Naive thymus-derived CD4-positive, alpha-beta T cell (primary cell): Measurements from ENCODE around the gene DCANP1. TPM values are rescaled to one million over a fixed set of nuclear protein-coding genes. Genes with fewer than 3 reads are reported as not detected.

Source experiments
- ATAC-seq: fragments of 150-1000 bp; cut with Tn5 transposase; 2 replicates; pipeline ENCODE4 v1.10.0; 2021; ENCODE audit warnings: mild to moderate bottlenecking, moderate library complexity
- CTCF ChIA-PET: fragments of 350-600 bp; sonication (Branson Sonifier 250); formaldehyde crosslinking; loops from one replicate; lab custom pipeline; 2021; ENCODE audit warnings: antibody characterized with exemption; lab: Charles Lee
- POLR2A ChIA-PET: fragments of 350-600 bp; sonication (Branson Sonifier 250); formaldehyde crosslinking; loops from one replicate; lab custom pipeline; 2021; ENCODE audit warnings: antibody characterized with exemption, inconsistent platforms; lab: Charles Lee
- DNase-seq, 9 donors: peaks; one replicate each; pipeline versions ENCODE4 v3.0.0 to v3.0.0-alpha.2; 2020 to 2022; ENCODE audit warnings: mixed read lengths in 1 of 9
- H3K27ac ChIP-seq: one replicate; pipeline ENCODE4 v1.7.0; 2013; ENCODE audit warnings: mild to moderate bottlenecking, low read depth, low read length, moderate library complexity
- H3K27me3 ChIP-seq, 2 donors: one replicate each; pipeline ENCODE4 v1.7.0; 2013; ENCODE audit warnings: low read length in 2 of 2, mild to moderate bottlenecking in 2 of 2, moderate library complexity in 2 of 2; ENCODE audit not compliant: control insufficient read depth in 2 of 2, insufficient read depth in 2 of 2
- H3K36me3 ChIP-seq, 3 experiments: 1 replicate in 2 of 3; 2 replicates in 1 of 3; pipeline ENCODE4 v1.7.0; 2013; ENCODE audit warnings: low read length in 3 of 3, mild to moderate bottlenecking in 3 of 3, moderate library complexity in 1 of 3; ENCODE audit not compliant: insufficient read depth in 3 of 3, control insufficient read depth in 2 of 3
- H3K4me1 ChIP-seq, 2 donors: one replicate each; pipeline ENCODE4 v1.7.0; 2013; ENCODE audit warnings: low read length in 2 of 2, mild to moderate bottlenecking in 2 of 2, moderate library complexity in 1 of 2; ENCODE audit not compliant: control insufficient read depth in 2 of 2, insufficient read depth in 2 of 2
- H3K4me3 ChIP-seq: 2 replicates; pipeline ENCODE4 v1.7.0; 2013; ENCODE audit warnings: mild to moderate bottlenecking, low read length
- H3K9me3 ChIP-seq, 3 experiments: 1 replicate in 2 of 3; 2 replicates in 1 of 3; pipeline ENCODE4 v1.7.0; 2013; ENCODE audit warnings: low read length in 3 of 3; ENCODE audit not compliant: control insufficient read depth in 2 of 3
- H3K27ac Mint-ChIP-seq, 9 donors: one replicate each; pipeline ENCODE4 v1.8.0; 2020 to 2022; ENCODE audit warnings: mixed read lengths in 9 of 9, mild to moderate bottlenecking in 8 of 9, moderate library complexity in 5 of 9, inconsistent platforms in 2 of 9
- H3K27me3 Mint-ChIP-seq, 5 donors: one replicate each; pipeline ENCODE4 v1.8.0; 2021 to 2022; ENCODE audit warnings: mixed read lengths in 5 of 5, mild to moderate bottlenecking in 1 of 5
- H3K36me3 Mint-ChIP-seq, 5 donors: one replicate each; pipeline ENCODE4 v1.8.0; 2020 to 2022; ENCODE audit warnings: mixed read lengths in 5 of 5, mild to moderate bottlenecking in 3 of 5, inconsistent platforms in 1 of 5
- H3K4me1 Mint-ChIP-seq, 7 donors: one replicate each; pipeline ENCODE4 v1.8.0; 2020 to 2022; ENCODE audit warnings: mixed read lengths in 7 of 7, mild to moderate bottlenecking in 3 of 7, inconsistent platforms in 1 of 7
- H3K4me3 Mint-ChIP-seq, 10 donors: one replicate each; pipeline ENCODE4 v1.8.0; 2020 to 2022; ENCODE audit warnings: mild to moderate bottlenecking in 10 of 10, mixed read lengths in 10 of 10, moderate library complexity in 6 of 10, inconsistent platforms in 2 of 10
- H3K9me3 Mint-ChIP-seq, 11 donors: one replicate each; pipeline ENCODE4 v1.8.0; 2020 to 2022; ENCODE audit warnings: mixed read lengths in 11 of 11, mild to moderate bottlenecking in 4 of 11, inconsistent platforms in 1 of 11, moderate library complexity in 1 of 11
- intact Hi-C, 2 donors: fragments of 100-400 bp; cut with micrococcal nuclease; formaldehyde crosslinking; loops; one replicate each; pipeline ENCODE4 v1.15.1; 2023
- polyA plus RNA-seq, 2 donors: library from polyadenylated mRNA; unstranded; fragments of 300-500 nt; fragmentation: Illumina TruSeq; gene quantifications; one replicate each; pipeline ENCODE4 v1.2.3, GENCODE V29; 2021
- total RNA-seq, 6 experiments: library from RNA in 5 of 6; stranded (reverse) in 5 of 6; gene quantifications; 1 replicate in 5 of 6; 2 replicates in 1 of 6; pipeline ENCODE4 v1.2.3 and lab custom pipeline; 2021 to 2026

DCANP1 gene
- total and polyA plus RNA-seq, 7 experiments from 2014 or later: 0.16 to 0.59 TPM; not detected in 5

DNA sequence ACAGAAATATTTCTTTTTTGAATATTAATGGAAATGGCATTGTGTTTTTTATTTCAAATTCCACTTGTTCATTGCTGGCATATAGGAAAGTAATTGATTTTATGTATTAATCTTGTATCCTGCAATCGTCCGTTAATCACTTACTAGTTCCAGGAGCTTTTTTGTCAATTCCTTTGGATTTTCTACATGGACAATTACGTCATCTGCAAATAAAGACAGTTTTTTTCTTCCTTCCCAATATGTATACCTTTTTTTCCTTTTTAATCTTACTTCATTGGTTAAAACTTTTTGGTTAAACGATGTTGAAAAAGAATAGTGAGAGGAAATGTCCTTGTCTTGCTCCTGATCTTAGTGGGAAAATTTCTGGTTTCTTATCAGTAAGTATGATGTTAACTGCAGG lies 6.5 kb upstream of the DCANP1 start:
- Histone ChIP-seq H3K9me3 (no peaks in the 10 kb centered on the region), H3K4me1 (no peaks in the 10 kb centered on the region), H3K27me3 (no peaks in the 10 kb centered on the region), H3K4me3 (no peak overlapping the region), H3K36me3 (no peaks in the 10 kb centered on the region), H3K27ac (no peak overlapping the region)
- H3K27ac Mint-ChIP-seq: no peak overlapping the region
- no peaks in the 10 kb centered on the region for H3K36me3 Mint-ChIP-seq
- H3K27me3 Mint-ChIP-seq: peaks cover 0 to 12% (median 5%) of the 10 kb centered on the region in 5 donors
- H3K4me3 Mint-ChIP-seq: no peak overlapping the region
- intact Hi-C loops: no loop called here
- H3K9me3 Mint-ChIP-seq: no peaks in the 10 kb centered on the region
- ChIA-PET CTCF (no interaction called here), POLR2A (no interaction called here)
- ATAC-seq (no peak), DNase-seq (no peak)
- peaks cover 0 to 6% (median 0%) of the 10 kb centered on the region in 7 donors for H3K4me1 Mint-ChIP-seq

GRCh38 chr5:135452321-135453030 lies 5.3 kb upstream of the DCANP1 start, which contains the start of gene TIFAB:
Gene TIFAB (minus strand): TSS chr5:135452351. CDS start chr5:135449939, 2,412 bp downstream.
- Histone ChIP-seq H3K27me3 (no peaks in the 10 kb centered on the region), H3K36me3 (no peaks in the 10 kb centered on the region), H3K27ac (no peak within 1 kb of the TSS), H3K9me3 (no peaks in the 10 kb centered on the region), H3K4me3 (no peak within 1 kb of the TSS), H3K4me1 (no peaks in the 10 kb centered on the region)
- ChIA-PET POLR2A (no interaction called here), CTCF (no interaction called here)
- intact Hi-C loops: no loop called here
- Mint-ChIP-seq H3K27me3 (peaks cover 2 to 9% (median 6%) of the 10 kb centered on the region in 5 donors), H3K4me1 (peaks cover 0 to 6% (median 0%) of the 10 kb centered on the region in 7 donors), H3K27ac (no peak within 1 kb of the TSS), H3K9me3 (no peaks in the 10 kb centered on the region), H3K36me3 (no peaks in the 10 kb centered on the region), H3K4me3 (no peak within 1 kb of the TSS)
- no peak for ATAC-seq
- DNase-seq: no peak

GRCh38 chr5:135451581-135452320 lies 4.6 kb upstream of the DCANP1 start:
- no peak for DNase-seq
- no peak overlapping the region for H3K27ac ChIP-seq

DNA sequence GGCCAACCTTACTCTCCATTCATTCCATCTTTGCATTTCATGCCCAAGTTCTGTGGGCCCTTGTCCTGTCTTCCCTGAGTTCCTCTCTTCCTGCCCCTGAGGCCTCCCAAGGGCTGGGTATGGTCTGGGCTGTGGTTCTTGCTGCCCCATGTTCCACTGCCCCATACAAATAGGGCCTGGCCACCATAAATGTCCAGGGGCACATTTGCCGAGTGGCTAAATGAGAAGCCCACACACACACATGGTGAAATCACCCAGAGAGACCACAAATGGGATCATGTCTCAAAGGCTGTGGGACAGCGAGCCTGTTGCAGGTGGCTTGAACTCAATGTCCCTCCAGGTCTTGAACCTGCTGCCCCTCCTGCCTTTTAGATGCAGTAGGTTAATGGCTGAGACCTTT lies 3.8 kb upstream of the DCANP1 start:
- Histone ChIP-seq H3K36me3 (no peaks in the 10 kb centered on the region), H3K4me3 (no peak overlapping the region), H3K4me1 (no peaks in the 10 kb centered on the region), H3K27ac (no peak overlapping the region), H3K9me3 (no peaks in the 10 kb centered on the region), H3K27me3 (no peaks in the 10 kb centered on the region)
- no peak overlapping the region for H3K4me3 Mint-ChIP-seq
- intact Hi-C loops: no loop called here
- peaks cover 0 to 6% (median 0%) of the 10 kb centered on the region in 7 donors for H3K4me1 Mint-ChIP-seq
- no peak for DNase-seq
- CTCF ChIA-PET: no interaction called here
- ATAC-seq: no peak
- no peaks in the 10 kb centered on the region for H3K36me3 Mint-ChIP-seq
- no peaks in the 10 kb centered on the region for H3K9me3 Mint-ChIP-seq
- H3K27ac Mint-ChIP-seq: no peak overlapping the region
- peaks cover 0 to 13% (median 9%) of the 10 kb centered on the region in 5 donors for H3K27me3 Mint-ChIP-seq
- POLR2A ChIA-PET: no interaction called here

More at GRCh38 chr5:135451581-135452320, 4.6 kb upstream of the DCANP1 start:
- intact Hi-C loops: no loop called here
- Mint-ChIP-seq H3K4me3 (no peak overlapping the region), H3K9me3 (no peaks in the 10 kb centered on the region), H3K36me3 (no peaks in the 10 kb centered on the region), H3K27me3 (peaks cover 3 to 10% (median 8%) of the 10 kb centered on the region in 5 donors), H3K27ac (no peak overlapping the region), H3K4me1 (peaks cover 0 to 6% (median 0%) of the 10 kb centered on the region in 7 donors)
- Histone ChIP-seq H3K9me3 (no peaks in the 10 kb centered on the region), H3K4me3 (no peak overlapping the region), H3K4me1 (no peaks in the 10 kb centered on the region), H3K36me3 (no peaks in the 10 kb centered on the region), H3K27me3 (no peaks in the 10 kb centered on the region)
- POLR2A ChIA-PET: no interaction called here
- no peak for ATAC-seq
- CTCF ChIA-PET: no interaction called here

GRCh38 chr5:135450336-135450735 lies 3.2 kb upstream of the DCANP1 start:
- DNase-seq (no peak), ATAC-seq (no peak)
- Histone ChIP-seq H3K27me3 (no peaks in the 10 kb centered on the region), H3K27ac (no peak overlapping the region), H3K4me1 (no peaks in the 10 kb centered on the region), H3K4me3 (no peak overlapping the region), H3K9me3 (no peaks in the 10 kb centered on the region), H3K36me3 (no peaks in the 10 kb centered on the region)
- ChIA-PET POLR2A (no interaction called here), CTCF (no interaction called here)
- intact Hi-C loops: no loop called here
- Mint-ChIP-seq H3K27ac (no peak overlapping the region), H3K27me3 (peaks cover 0 to 14% (median 9%) of the 10 kb centered on the region in 5 donors), H3K9me3 (no peaks in the 10 kb centered on the region), H3K36me3 (no peaks in the 10 kb centered on the region), H3K4me3 (no peak overlapping the region), H3K4me1 (peaks cover 0 to 6% (median 0%) of the 10 kb centered on the region in 7 donors)

DNA sequence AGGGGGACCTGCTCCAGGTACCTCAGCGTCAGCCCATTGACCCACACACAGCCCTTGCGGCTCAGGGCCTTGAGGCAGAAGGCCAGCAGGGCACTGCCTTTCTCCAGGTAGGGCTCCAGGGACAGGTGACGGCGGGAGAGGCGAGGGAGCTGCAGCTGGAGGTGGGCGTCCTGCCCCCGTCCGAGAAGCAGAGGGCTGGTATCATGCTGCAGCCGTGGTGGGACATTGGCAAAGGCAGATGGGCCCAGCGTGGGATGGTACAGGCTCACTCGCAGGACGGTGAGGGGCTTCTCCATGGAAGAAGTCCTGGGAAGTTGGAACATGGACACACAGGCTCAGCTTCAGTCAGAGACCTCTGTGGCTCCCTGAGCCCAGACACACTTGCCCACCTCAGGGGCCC lies 2.5 kb upstream of the DCANP1 start:
- intact Hi-C loops: no loop called here
- no peak for ATAC-seq
- no peak for DNase-seq
- Histone ChIP-seq H3K4me1 (no peaks in the 10 kb centered on the region), H3K9me3 (no peaks in the 10 kb centered on the region), H3K27me3 (no peaks in the 10 kb centered on the region), H3K4me3 (no peak overlapping the region), H3K27ac (no peak overlapping the region), H3K36me3 (no peaks in the 10 kb centered on the region)
- no peaks in the 10 kb centered on the region for H3K36me3 Mint-ChIP-seq
- H3K4me3 Mint-ChIP-seq: no peak overlapping the region
- H3K27ac Mint-ChIP-seq: no peak overlapping the region
- CTCF ChIA-PET: no interaction called here
- peaks cover 0 to 8% (median 0%) of the 10 kb centered on the region in 7 donors for H3K4me1 Mint-ChIP-seq
- peaks cover 3 to 14% (median 8%) of the 10 kb centered on the region in 5 donors for H3K27me3 Mint-ChIP-seq
- no peaks in the 10 kb centered on the region for H3K9me3 Mint-ChIP-seq
- POLR2A ChIA-PET: no interaction called here
